Measurements from ENCODE around the gene CATSPERB.
"Not testable (repeated sequence)": the region's sequence is repeated elsewhere in the genome, so short reads cannot be mapped to it uniquely, and the experiment has no call there.

The CATSPERB gene

GRCh38 chr14:91731986-91732385, at the start of gene CATSPERB:
Gene CATSPERB, minus strand, starts transcription at chr14:91732086. Its CDS starts 2,607 bp downstream, at chr14:91729479.
- in situ Hi-C loops (cut with HindIII; ENCODE audit: low sequenced_read_pairs): no loop called here

GRCh38 chr14:91780452-91780851, 48.6 kb upstream of the CATSPERB start:
- in situ Hi-C loops (cut with HindIII; ENCODE audit: low sequenced_read_pairs): no loop called here

- in situ Hi-C loops (cut with HindIII; ENCODE audit: low sequenced_read_pairs): no loop called here
These were observed 46.3 kb upstream of the CATSPERB start for GRCh38 chr14:91778217-91778616.

- in situ Hi-C loops (cut with HindIII; ENCODE audit: low sequenced_read_pairs): no loop called here
These were observed 42.5 kb upstream of the CATSPERB start for GRCh38 chr14:91774140-91775096.

GRCh38 chr14:91770185-91770584, 38.3 kb upstream of the CATSPERB start:
- in situ Hi-C loops (cut with HindIII; ENCODE audit: low sequenced_read_pairs): no loop called here

GRCh38 chr14:91755570-91756295, 23.8 kb upstream of the CATSPERB start:
- in situ Hi-C loops (cut with HindIII; ENCODE audit: low sequenced_read_pairs): no loop called here

GRCh38 chr14:91754819-91755218, 22.9 kb upstream of the CATSPERB start:
- in situ Hi-C loops (cut with HindIII; ENCODE audit: low sequenced_read_pairs): no loop called here

GRCh38 chr14:91754185-91754584, 22.3 kb upstream of the CATSPERB start:
- in situ Hi-C loops (cut with HindIII; ENCODE audit: low sequenced_read_pairs): no loop called here

- in situ Hi-C loops (cut with HindIII; ENCODE audit: low sequenced_read_pairs): no loop called here
These were observed 21.7 kb upstream of the CATSPERB start for GRCh38 chr14:91753501-91754128.

GRCh38 chr14:91752961-91753360, 21.1 kb upstream of the CATSPERB start:
- in situ Hi-C loops (cut with HindIII; ENCODE audit: low sequenced_read_pairs): no loop called here

GRCh38 chr14:91751719-91752118, 19.8 kb upstream of the CATSPERB start:
- in situ Hi-C loops (cut with HindIII; ENCODE audit: low sequenced_read_pairs): no loop called here

- in situ Hi-C loops (cut with HindIII; ENCODE audit: low sequenced_read_pairs): no loop called here
These were observed 18.8 kb upstream of the CATSPERB start for GRCh38 chr14:91750634-91751198.

GRCh38 chr14:91749868-91750267, 18.0 kb upstream of the CATSPERB start:
- in situ Hi-C loops (cut with HindIII; ENCODE audit: low sequenced_read_pairs): no loop called here

- in situ Hi-C loops (cut with HindIII; ENCODE audit: low sequenced_read_pairs): no loop called here
These were observed 16.2 kb upstream of the CATSPERB start for GRCh38 chr14:91748049-91748448.

GRCh38 chr14:91745344-91745743, 13.5 kb upstream of the CATSPERB start:
- in situ Hi-C loops (cut with HindIII; ENCODE audit: low sequenced_read_pairs): no loop called here

GRCh38 chr14:91744068-91744480, 12.2 kb upstream of the CATSPERB start:
- in situ Hi-C loops (cut with HindIII; ENCODE audit: low sequenced_read_pairs): no loop called here

GRCh38 chr14:91743305-91743653, 11.4 kb upstream of the CATSPERB start:
- in situ Hi-C loops (cut with HindIII; ENCODE audit: low sequenced_read_pairs): no loop called here

GRCh38 chr14:91742621-91743304, 10.9 kb upstream of the CATSPERB start:
- in situ Hi-C loops (cut with HindIII; ENCODE audit: low sequenced_read_pairs): no loop called here

GRCh38 chr14:91739867-91740266, 8.0 kb upstream of the CATSPERB start:
- in situ Hi-C loops (cut with HindIII; ENCODE audit: low sequenced_read_pairs): not testable (repeated sequence)

GRCh38 chr14:91737619-91738018, 5.7 kb upstream of the CATSPERB start:
- in situ Hi-C loops (cut with HindIII; ENCODE audit: low sequenced_read_pairs): no loop called here

Measured in DLD1 (cell line).